CD4-positive, alpha-beta T cell treated with Interleukin-4 for 4 hours (primary cell): ENCODE data around the gene SLC25A51.

ENCODE experiments used
- DNase-seq: peaks from one replicate; pipeline ENCODE4 v3.0.0-alpha.2; 2020

The SLC25A51 gene

DNA sequence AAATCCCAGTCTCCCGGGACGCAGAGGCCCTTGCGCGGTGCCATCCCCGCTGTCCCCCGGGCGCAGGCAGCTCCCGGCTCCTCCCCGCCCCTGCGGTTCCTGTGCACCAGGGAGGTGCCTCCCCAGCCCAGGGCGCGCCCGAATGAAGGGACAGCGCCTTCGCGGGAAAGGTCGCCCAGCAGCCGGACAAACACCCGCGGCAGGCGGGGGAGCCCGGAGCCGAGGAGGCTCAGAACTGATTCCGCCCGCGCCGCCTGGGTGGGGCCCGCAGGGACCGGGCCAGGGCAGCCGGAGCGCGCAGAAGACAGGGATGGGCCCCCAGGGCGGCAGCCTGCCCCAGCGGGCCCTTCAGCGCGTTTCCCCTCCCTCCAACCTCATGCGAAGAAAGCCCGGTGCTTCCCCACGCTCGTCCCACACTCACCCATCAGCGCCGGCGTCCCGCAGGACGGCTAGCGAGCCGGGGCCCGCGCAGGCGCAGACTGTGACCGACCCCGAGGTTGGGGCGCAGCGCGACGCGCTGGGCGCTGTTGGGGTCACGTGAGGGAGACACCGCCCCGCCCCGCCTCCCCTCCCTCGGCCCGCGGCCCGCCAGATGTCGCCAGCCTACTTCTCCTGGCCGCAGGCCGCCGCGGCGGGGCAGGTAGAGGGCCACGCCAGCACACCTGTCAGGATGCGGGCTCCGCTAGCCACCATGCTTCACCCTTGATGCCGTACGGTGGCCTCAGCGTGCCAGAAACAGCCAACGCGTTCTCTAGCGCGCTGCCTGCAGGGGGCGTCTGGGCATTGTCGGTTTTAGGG, at the start of gene SLC25A51:
Gene SLC25A51 (minus strand): TSS at position 481 of the 798 bp plus-strand sequence. CDS start 15,577 bp downstream, outside the sequence.
- DNase-seq: peak; percentile 97

GRCh38 chr9:37953206-37953774, 49.4 kb upstream of the SLC25A51 start:
- no peak for DNase-seq

GRCh38 chr9:37952731-37953130, 48.8 kb upstream of the SLC25A51 start:
- no peak for DNase-seq

GRCh38 chr9:37951671-37952449, 47.9 kb upstream of the SLC25A51 start:
- DNase-seq: no peak

DNA sequence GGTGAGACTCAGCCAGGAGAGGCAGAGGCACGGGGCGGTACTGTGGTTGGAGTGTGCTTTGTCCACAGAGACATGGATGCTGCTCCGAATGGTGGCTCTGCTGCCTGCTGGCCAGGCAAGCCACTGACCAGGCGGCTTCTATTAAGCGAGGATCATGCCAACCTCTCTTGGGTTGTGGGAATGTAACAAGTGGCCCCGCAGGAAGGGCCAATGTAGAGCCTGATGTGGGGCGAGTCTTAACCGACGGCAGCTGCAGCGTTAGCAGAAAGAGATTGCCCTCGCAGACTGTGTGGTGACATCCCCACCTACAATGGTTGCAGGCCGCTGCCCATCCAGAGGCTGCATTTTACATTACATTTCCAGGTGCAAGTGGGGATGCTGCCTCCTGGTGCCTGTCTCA, 46.6 kb upstream of the SLC25A51 start:
- no peak for DNase-seq

GRCh38 chr9:37949576-37949975, 45.6 kb upstream of the SLC25A51 start:
- DNase-seq: no peak

DNA sequence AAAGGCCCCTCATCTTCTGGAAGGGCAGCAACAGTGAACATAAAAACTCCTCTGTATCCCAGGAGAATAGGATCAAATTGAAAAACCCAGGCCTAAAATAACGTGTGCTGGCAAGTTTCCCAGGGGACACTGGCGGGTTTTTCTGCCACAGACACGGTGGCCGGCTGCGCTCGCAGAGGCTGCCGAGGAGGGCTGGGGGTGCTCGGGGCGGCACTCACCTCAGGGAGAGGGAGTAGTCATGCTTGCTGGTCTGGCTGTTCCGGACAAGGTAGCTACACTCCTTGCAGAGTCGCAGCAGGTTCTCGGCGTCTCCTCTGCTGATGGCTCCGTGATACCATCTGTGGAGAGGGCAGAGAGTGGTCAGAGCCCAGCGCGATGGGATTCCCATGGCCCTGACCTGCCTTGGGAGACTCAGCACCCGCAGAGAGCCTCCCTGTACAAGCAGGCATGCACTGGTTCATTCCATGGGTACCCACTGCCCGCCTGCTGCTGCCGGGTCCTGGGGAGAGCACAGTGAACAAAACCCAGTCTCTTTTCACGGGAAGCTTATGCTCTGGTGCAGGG, 44.6 kb upstream of the SLC25A51 start:
- no peak for DNase-seq

DNA sequence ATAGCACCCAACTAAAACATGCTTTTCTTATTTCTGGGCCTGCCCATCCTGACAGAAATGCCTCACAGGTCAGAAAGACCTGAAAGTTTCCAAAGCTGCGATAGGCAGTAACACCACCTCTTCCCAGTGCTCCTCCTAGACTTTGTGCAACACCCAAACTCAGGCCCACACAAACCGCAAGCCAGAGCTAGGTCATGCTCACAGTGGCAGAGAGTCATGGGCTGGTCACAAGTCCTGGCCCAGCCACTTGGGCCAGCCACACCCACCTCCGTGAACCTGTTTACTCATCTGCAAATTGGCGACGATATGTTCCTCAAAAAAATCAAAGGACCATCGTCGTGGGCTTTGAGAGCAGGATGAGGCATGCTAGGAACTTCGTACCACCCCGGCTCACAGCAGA, 44.0 kb upstream of the SLC25A51 start:
- DNase-seq: no peak

GRCh38 chr9:37947471-37947870, 43.5 kb upstream of the SLC25A51 start:
- no peak for DNase-seq

GRCh38 chr9:37946971-37947370, 43.0 kb upstream of the SLC25A51 start:
- no peak for DNase-seq

- DNase-seq: no peak
Observed at GRCh38 chr9:37946041-37946440, 42.1 kb upstream of the SLC25A51 start.

DNA sequence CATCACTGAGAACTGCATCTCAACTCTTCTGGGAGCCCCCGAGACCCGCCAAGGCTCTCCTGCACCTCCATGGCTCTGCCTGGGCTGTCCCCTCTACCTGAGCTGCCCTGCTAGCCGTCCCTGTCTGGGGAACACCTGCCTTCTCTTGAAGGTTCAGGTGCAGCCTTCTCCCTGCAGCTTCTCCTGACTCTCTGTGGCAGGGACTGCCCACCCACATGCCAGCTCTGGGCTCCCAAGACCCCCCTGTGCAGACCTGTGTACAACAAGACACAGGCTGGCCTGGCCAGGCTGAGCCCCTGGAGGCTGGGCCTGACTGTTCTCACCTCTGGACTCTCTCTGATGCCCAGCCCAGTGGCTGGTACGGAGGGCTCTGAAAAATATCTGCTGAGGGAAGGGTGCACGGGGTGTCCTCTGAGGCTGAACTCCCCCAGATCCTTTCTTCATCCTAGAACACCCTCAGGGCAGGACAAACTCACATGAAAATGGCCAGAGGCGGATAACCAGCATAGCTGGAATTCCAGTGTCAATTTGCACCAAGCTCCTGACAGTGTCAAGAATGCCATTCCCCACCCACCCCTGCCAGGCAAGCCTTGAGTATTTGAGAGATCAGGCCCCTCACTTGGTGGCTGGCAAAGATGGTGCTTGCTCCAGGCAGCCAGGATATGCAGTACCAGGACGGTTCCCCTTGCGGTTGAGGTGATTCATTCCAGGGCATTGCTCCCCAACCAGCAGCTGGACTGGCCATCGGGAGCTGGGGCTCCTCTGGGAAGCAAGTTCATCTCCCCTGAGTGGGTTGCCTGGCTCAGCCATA, 40.9 kb upstream of the SLC25A51 start:
- no peak for DNase-seq

- no peak for DNase-seq
Observed at GRCh38 chr9:37944266-37944650, 40.3 kb upstream of the SLC25A51 start.

- no peak for DNase-seq
Observed at GRCh38 chr9:37943345-37944265, 39.7 kb upstream of the SLC25A51 start.

DNA sequence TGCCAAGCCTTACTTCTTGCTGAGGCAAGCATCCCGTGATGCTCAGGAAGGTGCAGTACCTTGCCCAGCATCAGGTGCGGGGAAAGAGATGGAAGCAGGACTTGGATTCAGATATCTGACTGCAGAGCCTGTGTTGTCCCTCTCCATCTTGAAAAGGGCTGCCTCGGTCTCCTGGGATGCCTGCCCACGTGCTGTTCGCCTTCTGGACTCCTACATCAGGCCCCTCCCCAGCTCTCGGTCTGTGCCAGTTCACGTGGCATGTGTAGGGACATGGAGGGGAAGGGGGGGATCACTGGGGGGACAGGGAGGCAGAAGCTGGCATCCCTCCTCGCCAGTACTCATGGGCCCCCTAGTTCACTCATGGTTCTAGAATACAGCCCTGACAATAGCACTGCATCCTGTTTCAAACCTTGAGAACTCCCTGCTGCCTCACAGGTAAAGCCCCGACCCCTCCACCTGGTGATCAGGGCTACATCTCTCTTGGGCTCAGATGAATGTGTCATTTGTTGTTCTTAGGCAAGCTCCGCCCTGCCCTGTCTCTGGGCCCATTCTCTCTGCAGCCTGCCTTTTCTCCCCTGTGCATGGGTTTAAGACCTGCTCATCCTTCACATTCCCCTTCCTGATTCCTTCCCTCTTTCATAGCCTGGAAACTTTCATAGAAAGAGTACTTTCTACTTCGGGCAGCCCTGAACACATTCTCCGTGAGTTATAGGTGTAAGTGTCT, 38.9 kb upstream of the SLC25A51 start:
- DNase-seq: no peak

DNA sequence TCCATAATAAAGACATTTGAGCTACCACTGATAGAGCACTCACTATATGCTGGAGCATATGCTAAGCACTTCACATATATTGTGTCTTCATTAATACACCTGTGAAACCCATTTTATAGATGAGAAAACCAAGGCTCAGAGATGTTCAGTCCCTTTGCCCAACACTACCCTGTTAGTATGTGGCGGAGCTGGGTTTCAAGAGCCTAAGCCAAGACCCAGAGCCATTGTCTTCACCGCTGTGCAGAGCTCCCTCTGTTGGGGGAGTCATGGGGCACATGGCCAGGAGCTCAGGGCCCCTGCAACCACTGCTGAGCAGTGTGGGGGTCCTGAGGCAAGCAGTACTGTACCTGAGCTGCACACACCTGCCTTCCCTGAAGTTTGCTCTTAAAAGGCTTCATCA, 37.3 kb upstream of the SLC25A51 start:
- no peak for DNase-seq

- DNase-seq: no peak
Observed at GRCh38 chr9:37939575-37940095, 35.7 kb upstream of the SLC25A51 start.

- DNase-seq: no peak
Observed at GRCh38 chr9:37938121-37938891, 34.4 kb upstream of the SLC25A51 start.

DNA sequence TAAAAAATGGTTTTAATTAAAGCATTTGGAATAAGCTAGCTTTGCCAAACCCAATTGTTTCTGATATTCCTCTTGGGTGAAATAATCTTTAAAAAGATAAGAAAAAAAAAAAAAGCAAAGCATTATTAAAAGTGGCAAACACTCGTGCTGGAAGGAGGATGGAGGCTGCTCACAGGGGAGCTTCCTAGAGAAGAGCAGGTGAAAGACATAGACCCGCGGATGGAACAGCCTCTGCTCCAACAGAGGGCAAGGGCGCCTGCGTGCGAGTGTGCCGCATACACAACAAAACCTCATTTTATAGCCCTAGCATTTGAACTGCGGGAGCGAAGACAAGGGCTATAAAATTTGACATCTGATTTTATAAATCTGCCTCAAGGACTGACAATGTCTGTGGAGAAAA, 33.4 kb upstream of the SLC25A51 start:
- no peak for DNase-seq

- DNase-seq: no peak
Observed at GRCh38 chr9:37936965-37937364, 33.0 kb upstream of the SLC25A51 start.
